Stimulated activated CD8-positive, alpha-beta memory T cell treated with anti-CD3 and anti-CD28 coated beads, Interleukin-7, amount 100 ng/mL, for 4 hours (primary cell): ENCODE measurements around the gene SEL1L3.
"Not testable (repeated sequence)": the region's sequence is repeated elsewhere in the genome, so short reads cannot be mapped to it uniquely, and the experiment has no call there.

Source experiments
- DNase-seq, 2 donors: peaks; one replicate each; pipeline ENCODE4 v3.0.0-alpha.2; 2020; ENCODE audit warnings: low read depth in 2 of 2

SEL1L3 gene

DNA sequence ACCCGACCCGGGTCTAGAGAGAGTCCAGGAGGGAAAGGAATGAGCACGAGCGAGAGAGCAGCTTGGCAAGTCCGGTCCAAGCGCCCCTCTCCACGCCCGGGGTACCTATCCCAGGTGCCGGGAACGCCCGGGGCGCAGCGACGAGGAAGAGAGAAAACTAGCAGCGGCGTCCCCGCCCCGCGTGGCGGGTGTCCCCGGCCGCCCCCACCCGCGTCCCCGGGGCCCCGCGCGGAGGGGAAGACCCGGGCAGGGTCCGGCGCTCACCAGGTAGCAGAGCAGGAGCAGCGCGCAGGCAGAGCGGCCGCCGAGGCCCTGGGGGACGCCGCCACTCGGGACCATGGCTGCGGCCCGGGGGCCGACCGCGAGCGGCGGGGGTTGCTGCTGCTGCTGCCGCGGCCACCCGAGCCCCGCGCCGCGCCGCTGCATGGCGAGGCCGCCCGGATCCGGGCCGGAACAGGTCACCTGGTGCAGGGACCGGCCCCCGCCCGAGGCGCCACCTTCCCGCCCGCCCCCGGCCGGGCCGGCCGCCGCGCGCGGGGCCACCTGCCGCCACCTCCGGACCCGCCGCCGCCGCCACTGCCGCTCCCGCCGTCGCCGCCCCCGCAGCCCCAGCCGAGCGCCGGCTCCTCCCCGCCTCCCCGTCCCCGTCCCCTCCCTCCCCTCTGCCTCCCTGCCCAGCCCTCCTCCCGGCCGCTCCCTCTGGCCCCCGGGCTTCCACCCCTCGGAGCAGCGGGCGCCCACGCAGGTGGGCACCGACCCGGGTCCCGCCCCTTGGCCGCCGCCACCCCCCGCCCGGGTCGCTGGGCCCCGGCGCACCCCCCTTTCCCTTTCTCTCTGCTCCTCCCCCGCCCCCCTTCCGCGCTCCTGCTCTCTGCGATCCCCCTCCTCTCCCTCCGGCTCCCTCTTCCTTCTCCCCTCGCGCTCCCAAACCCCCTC is at the start of gene SEL1L3:
SEL1L3 (minus strand) TSS at position 578 of the 936 bp plus-strand sequence; CDS start at position 426, 152 bp downstream.
- peak in 1 of 2 donors; percentile 63 for DNase-seq

DNA sequence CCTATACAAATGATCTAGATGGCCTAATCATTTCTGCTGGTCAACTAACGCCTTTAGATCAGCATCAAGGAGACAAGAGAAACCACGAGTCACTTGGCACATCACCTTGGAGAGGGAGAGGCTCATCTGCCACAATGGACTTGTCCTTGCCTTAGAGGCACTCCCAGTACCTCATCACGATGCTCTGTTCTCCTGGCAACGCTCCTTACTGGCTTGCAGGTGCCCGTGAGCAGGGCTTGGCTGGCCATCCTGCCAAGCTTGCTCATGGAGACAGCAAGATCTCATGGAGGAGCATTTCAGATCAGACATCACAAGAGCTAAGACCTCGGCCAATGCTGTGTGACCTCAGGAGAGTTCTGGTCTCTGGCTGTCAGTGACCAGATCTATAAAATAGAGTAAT is 48.6 kb upstream of the SEL1L3 start:
- DNase-seq = no peak

DNA sequence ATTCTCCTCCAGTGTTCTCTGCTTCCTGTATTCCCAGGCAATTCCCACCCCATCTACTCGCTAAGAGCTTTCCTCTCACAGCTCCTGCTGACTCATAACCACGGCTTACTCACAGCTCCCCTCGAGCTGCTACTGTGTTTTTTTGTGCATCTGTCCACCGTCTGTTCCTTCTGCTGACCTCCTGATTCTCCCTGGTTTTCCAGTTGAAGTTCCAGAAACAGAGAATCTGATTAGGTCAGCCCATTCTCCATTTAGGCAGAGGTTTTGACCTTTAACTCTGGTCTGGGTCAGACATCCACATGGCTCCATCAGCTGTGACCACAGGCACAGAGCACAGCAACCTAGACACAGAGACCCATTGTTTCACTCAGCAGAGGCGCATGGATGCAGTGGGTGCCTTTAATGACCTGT is 45.7 kb upstream of the SEL1L3 start:
- no peak for DNase-seq

GRCh38 chr4:25906113-25906512 is 43.3 kb upstream of the SEL1L3 start:
- DNase-seq = not testable (repeated sequence)

DNA sequence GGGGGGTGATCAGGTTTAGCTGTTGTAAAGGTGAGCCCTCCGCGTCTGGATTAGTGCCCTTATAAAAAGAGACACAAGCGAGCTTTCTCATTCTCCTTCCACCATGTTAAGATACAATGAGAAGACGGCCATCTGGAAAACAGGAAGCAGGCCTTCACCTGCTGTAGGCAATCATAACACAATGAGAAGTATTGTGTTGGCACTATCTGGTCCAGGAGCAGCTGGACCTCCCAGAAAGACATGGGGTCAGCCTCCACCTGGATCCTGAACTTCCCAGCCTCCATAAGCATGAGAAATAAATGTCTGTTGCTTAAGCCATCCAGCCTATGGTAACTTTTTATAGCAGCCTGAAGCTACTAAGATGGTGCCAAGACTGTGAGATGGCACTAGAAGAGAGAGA is 42.6 kb upstream of the SEL1L3 start:
- no peak for DNase-seq

- DNase-seq = no peak
Measured at GRCh38 chr4:25904748-25905082, 41.9 kb upstream of the SEL1L3 start.

DNA sequence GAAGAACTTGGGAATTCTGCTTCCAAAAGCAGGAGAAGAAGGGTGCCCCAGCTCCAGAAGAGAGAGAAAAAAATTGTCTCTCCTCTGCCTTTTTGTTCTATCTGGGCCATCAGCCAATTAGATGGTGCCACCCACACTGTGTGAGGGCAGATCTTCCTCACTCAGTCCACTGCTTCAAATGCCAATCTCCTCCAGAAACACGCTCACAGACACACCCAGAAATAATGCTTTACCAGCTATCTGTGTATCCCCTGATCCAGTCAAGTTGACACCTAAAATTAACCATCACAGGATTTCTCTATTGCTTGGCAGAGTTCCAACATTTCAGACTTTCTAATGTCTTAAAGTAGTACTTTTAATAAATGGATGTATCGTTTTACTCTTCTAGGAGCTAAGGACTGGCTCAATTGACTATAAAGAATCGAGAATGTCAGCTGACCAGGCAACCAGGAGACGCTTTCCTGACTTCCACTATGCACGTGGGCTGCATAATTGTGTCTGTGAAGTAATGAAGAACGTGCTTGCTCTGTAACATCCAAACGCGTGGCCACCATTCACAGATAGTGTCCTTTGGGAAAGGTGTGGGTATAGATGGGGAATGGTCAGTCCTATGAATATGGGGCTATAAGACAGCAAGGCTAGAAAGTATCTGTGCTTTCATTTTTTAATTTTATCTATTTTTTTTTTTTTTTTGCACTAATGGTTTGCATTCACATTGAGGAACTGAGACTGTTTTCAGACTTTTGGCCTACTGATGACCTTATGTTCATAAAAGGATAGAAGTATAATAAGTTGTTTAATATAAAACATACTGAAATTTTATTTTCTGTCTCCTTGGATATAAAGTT is 41.3 kb upstream of the SEL1L3 start:
- DNase-seq = no peak

DNA sequence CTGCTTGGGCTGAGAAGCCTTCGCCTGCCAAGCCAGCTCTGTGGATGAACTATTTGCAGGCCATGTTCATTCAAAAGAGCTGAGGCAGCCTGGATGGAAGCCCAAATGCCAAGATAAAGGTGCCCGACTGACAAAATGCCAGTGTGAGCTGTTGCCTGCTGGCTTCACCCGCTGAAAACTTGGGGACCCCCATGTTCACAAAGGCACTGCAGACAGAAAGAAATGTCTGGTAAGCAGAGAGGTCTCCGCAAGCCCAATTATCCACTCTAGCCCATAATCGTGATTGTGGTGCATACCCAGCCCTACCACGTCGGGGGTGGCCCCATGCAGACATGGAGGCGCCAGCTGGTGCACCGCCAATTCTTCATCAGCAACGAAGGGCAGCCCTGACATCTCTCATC is 38.2 kb upstream of the SEL1L3 start:
- DNase-seq = no peak

DNA sequence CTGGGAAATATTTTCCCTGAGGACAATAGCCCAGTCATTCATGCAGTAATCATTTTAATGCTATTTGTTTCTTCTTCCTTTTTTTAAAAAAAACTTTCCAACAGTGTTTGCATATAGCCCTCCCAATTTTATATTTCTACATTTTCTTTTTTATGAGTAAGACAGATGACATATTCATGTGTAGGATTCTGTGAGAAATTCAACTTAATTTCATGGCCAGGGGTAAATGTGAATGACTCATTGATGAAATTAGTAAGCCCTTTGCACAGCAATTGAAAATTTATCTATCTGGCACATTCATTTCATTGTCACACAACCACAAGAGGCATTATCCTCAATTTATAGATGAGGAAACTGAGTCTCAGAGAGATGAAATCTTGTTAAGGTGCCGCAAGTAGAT is 37.5 kb upstream of the SEL1L3 start:
- no peak for DNase-seq

DNA sequence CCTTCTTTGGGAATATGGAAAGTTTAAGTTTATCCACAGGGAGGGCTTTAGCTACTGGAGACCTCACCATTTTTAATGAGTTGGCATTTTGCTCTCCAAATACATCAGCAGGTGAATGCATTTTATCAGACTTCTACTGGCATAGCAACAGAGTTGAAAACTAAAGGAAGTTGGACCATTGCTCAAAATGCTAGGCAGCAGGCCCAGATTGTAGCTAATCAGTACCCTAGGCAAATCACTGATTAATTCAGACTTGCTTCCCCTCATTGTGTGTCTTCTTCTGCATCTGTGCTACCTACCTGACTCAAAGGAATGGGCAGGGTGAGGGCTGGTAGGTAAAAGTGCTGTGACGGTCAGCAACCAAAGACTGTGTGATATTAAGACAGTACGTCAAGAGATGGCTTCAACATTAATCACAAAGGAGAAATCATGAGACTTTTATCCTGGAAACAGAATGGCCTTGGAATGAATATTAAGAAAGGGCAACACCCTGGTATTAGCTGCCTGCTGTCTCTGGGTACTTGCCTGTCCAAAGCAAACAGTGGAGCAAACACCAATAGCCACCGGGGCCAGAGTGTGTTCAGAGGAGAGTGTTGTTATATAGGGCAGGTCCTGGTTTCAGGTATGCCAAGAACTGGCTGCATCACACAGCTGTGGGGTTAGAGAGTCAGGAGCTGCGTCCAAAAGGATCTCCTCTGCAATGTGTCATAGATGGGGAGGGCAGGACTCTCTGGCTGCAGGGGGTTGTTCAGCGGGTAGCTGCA is 34.2 kb upstream of the SEL1L3 start:
- no peak for DNase-seq

DNA sequence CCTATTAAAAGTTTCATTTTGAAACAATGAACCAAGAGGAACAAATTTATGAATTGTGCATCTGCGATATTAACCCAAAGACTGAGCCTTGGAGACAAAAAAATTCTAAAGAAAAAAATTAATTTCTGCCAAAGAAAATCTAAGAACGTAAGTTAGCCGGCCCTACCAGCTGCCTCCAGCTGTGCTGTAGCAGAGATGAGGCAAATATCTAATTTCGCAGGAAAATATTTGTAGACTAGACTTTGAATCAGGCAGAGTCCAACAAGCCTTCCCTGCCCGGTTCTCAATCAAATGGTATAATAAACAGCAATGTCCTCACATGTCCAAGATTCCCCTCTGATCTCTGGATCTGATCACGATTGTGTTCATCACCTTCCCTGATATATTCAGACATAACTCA is 30.0 kb upstream of the SEL1L3 start:
- DNase-seq = no peak

DNA sequence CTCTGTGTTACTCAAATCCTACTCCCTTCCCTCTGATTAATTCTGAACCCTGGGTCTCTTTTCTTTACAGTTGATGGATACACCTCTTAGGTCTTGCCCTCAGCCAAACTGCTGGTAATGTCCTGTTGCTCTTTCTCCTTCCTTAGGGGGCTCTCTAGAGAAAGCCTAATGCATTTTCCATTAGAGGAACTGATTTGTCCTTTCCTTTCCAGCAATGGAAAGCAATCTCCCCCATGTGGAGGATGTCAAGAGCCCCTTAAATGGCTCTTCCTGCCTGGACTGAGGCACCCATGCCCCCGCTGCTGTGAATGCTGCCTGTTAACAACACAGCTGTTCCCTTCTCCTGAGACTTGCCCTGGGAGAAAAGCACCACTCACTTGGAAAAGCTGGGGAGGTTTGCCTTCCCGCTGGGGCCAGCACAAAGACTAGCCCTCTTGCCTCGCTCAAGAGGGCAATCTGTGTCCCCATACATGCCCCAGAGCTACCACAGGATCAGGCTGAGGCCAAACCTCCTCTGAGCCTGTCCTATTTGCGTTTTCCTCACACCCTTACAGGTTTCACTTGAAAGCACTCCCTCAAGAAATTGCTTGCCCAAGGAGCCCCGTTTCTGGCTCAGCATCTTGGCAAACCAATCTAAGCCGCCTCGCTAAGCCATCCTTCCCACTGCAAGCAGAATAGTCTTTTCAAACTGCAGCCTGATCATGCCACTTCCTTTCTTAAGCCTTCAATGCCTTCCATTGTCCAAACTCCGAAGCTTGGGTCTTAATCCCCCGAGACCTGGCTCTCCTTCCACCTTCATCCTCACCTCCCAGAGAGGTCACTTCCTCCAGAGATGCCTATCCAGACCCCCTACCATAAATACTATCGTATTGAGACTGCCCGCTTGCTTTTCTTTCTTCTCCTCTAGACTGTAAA is 28.0 kb upstream of the SEL1L3 start:
- no peak for DNase-seq

GRCh38 chr4:25889589-25890503 is 27.1 kb upstream of the SEL1L3 start:
- DNase-seq = no peak

GRCh38 chr4:25888781-25889180 is 26.0 kb upstream of the SEL1L3 start:
- no peak for DNase-seq

GRCh38 chr4:25884031-25884782 is 21.4 kb upstream of the SEL1L3 start:
- DNase-seq = no peak

DNA sequence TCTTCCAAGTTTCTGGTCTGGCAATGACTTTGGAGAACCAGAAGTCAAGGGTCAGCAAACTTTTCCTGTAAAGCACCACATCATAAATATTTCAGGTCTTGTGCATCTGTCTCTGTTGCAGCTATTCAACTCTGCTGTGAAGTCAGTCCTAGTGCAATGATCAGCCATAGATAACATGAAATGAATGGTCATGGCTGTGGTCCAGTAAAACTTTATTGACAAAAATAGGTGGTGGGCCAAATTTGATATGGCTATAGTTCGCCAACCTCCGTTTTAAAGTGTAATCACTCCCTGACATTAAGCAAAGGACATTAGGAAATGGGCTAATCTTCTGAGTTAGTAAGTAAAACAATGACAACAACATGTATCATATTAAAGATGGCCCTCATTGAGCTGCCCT is 20.8 kb upstream of the SEL1L3 start:
- DNase-seq = no peak

DNA sequence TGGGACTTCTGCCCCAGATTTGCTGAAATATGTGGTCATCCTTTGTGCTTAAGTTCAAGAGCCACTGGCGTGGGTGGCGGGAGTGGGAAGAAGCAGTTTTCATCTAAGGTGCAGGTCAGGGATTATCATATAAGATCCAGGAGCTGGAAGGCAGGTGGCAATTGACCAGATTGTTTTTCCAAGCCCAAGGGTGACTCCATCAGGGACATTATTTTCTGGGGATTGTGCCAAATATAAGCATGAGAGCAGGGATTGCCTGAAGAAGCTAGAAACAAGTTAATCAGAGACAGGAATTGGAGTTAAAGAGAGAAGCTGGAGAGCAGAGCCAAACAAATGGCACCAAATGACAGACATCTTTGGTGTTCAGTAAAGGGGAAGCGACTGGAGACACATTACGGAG is 19.4 kb upstream of the SEL1L3 start:
- DNase-seq = no peak

DNA sequence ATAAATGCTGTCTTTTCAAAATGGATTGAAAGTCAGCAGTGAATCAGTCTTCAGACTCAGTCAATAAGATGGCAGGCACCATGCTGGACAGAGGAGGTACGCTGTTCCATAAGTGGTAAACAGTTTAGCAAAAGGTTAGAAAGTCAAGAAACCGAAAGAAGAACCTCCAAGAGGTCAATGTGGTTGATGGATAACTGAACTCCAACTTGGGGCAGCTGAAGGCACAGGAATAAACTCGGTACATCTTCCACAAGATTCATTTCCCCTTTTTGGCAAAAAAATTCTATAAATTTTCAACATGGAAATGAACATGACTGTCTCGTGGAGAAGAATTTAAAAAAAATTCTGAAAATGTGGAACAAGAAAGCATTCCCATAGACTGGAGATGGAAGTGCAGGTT is 18.4 kb upstream of the SEL1L3 start:
- DNase-seq = no peak

DNA sequence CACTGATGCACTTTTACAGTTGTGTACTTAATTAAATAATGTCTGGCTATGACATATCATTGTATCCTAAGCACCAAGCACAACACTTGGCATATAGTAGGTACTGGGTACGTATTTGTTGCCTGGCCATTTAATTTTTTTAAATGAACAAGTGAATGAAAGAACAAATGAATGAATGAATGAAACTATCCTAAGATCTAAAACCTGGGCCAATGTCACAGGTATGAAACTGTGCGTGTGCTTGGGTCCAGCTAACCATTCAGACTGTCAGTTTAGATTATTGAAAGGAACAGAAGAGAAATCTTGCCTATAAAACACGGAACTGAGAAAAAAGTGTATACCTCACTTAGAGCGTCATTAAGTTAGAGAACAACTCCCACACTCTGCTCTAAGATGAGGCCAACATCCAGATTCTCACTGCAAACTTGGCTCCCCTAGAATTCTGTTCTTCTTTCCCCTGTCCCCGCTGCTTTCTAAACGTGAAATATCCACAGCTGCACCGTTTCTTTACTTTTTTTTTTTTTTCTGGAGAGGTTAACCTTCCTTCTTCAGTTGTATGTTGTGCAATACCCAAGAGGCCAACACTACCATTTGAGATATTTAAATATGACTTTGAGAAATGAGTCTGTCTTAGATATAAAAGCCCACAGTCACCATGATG is 17.3 kb upstream of the SEL1L3 start:
- DNase-seq = no peak
